Epithelial cell of proximal tubule (primary cell): Measurements from ENCODE around the gene LAT. TPM values are rescaled to one million over a fixed set of nuclear protein-coding genes. Genes with fewer than 3 reads are reported as not detected.
"Not testable (repeated sequence)": the region's sequence is repeated elsewhere in the genome, so short reads cannot be mapped to it uniquely, and the experiment has no call there.

ENCODE experiments used
- DNase-seq: peaks from one replicate; pipeline ENCODE4 v3.0.0-alpha.2; 2011; ENCODE audit warnings: low read depth
- H3K4me3 ChIP-seq: 2 replicates; pipeline ENCODE4 v1.5.1; 2011; ENCODE audit warnings: low read depth, mild to moderate bottlenecking, low read length
- total RNA-seq: library from RNA; depleted of rRNA; stranded (reverse); fragments of >200 nt; gene quantifications from 2 replicates; pipeline ENCODE4 v1.2.3, GENCODE V29; 2015
- TF ChIP-seq, protein P1 (sequence below): conservative IDR thresholded peaks from 2 replicates; pipeline ENCODE4 v1.5.1; 2012; ENCODE audit warnings: low read depth, mild to moderate bottlenecking, low read length

The LAT gene
- total RNA-seq, 1 donor from 2014 or later = 2.1 TPM

DNA sequence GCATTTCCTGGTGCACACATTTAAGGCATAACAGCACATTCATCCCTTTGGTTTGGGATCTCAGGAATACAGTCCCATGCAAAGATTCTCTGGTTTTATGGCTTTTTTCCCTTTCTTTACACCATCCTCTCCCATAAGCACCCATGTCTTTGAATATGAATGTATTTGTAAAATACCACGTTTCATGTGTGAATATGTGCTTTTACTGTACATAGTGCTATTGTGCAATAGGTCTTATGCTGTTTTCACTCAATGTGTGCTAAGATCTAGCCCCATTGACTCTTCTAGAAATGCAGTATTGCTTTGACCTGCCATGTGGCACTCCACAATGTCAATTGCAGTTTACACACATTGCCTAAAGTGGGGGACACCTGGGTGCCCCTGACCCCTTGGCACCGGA is 20.4 kb upstream of the LAT start:
- no peak for DNase-seq
- no peak overlapping the region for H3K4me3 ChIP-seq
- TF ChIP-seq, protein P1, sequence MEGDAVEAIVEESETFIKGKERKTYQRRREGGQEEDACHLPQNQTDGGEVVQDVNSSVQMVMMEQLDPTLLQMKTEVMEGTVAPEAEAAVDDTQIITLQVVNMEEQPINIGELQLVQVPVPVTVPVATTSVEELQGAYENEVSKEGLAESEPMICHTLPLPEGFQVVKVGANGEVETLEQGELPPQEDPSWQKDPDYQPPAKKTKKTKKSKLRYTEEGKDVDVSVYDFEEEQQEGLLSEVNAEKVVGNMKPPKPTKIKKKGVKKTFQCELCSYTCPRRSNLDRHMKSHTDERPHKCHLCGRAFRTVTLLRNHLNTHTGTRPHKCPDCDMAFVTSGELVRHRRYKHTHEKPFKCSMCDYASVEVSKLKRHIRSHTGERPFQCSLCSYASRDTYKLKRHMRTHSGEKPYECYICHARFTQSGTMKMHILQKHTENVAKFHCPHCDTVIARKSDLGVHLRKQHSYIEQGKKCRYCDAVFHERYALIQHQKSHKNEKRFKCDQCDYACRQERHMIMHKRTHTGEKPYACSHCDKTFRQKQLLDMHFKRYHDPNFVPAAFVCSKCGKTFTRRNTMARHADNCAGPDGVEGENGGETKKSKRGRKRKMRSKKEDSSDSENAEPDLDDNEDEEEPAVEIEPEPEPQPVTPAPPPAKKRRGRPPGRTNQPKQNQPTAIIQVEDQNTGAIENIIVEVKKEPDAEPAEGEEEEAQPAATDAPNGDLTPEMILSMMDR = no peak

DNA sequence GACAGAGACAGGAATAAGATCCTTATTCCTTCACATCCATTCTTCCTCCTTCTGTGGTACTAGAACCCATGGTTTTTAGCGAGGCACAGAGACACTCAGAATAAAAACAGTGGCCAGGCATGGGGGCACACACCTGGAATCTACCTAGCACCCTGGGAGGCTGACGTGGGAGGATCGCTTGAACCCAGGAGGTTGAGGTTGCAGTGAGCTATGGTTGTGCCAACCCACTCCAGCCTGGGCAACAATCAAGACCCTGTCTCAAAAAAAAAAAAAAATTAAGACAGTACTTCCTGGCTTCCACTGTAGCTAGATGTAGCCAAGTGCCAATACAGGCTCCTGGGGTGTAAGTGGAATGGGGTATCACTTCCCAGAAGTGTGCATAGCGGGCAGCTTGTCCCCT is 17.7 kb upstream of the LAT start:
- TF ChIP-seq, protein P1 = no peak
- H3K4me3 ChIP-seq = no peak overlapping the region
- DNase-seq = no peak

DNA sequence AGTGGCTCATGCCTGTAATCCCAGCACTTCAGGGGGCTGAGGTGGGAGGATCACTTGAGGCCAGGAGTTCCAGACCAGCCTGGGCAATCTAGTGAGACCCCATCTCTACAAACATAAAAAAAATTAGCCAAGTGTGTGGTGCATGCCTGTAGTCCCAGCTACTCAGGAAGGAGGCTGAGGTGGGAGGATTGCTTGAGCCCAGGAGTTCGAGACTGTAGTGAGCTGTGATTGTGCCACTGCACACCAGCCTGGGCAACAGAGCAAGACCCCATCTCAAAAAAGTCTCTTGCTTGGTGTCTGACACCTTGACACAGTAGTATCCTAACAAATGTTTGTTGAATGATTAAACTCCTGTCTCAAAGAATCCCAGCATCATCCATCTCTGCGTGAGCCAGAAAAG is 15.2 kb upstream of the LAT start:
- not testable (repeated sequence) for H3K4me3 ChIP-seq, DNase-seq

DNA sequence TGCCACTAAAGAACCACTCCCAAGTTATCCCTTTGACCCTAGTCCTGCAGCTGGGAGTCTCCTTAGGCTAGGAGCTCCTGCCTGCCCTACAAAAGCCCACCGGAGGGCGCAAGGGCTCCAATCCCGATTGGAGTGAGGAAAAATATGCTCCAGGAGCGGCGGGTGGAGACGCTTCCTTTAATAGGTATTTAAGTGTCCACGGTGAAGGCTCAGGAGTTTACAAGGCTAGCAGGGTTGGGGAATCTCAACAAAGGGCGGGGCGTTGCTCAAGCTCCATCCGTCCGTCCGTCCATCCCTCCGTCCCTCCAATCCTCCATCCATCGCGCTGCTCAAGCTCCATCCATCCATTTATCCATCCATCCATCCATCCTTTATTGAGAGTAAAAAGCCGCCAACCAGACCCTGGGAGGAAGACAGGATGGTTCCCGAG is 10.8 kb upstream of the LAT start:
- DNase-seq = peak; percentile 20

DNA sequence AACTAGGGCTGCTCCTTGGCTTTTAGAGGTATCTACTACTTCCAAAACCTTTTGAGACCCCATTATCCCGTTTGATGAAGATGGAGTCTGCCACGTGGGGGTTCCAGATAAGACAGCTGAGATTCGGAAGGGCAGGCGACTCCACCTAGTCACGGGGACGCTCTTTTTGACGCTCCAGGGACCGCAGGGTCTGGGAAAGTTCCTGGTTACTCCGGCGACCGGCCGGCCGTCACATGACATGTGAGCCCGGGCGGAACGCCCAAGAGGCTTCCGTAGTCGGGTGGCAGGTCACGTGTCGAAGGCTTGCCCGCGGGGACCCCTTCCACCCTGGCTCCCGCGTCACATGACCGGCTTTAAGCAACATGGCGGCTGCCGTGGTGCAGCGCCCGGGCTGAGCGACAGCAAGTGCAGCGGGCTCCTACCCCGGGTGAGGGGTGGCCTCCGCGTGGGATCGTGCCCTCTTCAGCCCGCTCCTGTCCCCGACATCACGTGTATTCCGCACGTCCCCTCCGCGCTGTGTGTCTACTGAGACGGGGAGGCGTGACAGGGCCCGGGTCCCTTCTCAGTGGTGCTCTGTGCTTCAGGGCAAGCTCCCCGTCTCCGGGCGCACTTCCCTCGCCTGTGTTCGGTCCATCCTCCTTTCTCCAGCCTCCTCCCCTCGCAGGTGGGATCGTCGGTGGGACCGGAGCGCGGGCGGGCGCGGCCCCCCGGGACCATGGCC is 10.3 kb upstream of the LAT start, which contains the start of gene SPNS1:
Gene SPNS1, plus strand, starts transcription at position 342 of the 721 bp plus-strand sequence. Its CDS starts 374 bp downstream, at position 716.
- H3K4me3 ChIP-seq = peak within 1 kb of the TSS; percentile 98
- DNase-seq = peak; percentile 67
- TF ChIP-seq, protein P1 = no peak

More for the DNA sequence above, 10.8 kb upstream of the LAT start:
- TF ChIP-seq, protein P1 = peak; percentile 81
- H3K4me3 ChIP-seq = peak overlapping the region; percentile 98

DNA sequence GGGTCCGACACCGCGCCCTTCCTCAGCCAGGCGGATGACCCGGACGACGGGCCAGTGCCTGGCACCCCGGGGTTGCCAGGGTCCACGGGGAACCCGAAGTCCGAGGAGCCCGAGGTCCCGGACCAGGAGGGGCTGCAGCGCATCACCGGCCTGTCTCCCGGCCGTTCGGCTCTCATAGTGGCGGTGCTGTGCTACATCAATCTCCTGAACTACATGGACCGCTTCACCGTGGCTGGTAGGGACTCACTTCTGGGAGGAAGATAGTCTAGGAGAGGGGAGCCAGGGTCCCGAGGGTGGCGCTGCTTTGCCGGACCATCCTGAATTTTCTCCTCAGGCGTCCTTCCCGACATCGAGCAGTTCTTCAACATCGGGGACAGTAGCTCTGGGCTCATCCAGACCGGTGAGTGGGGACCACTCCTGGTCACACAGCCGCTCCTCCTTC is 9.7 kb upstream of the LAT start:
- TF ChIP-seq, protein P1 = no peak
- no peak for DNase-seq
- H3K4me3 ChIP-seq = peak overlapping the region; percentile 98

DNA sequence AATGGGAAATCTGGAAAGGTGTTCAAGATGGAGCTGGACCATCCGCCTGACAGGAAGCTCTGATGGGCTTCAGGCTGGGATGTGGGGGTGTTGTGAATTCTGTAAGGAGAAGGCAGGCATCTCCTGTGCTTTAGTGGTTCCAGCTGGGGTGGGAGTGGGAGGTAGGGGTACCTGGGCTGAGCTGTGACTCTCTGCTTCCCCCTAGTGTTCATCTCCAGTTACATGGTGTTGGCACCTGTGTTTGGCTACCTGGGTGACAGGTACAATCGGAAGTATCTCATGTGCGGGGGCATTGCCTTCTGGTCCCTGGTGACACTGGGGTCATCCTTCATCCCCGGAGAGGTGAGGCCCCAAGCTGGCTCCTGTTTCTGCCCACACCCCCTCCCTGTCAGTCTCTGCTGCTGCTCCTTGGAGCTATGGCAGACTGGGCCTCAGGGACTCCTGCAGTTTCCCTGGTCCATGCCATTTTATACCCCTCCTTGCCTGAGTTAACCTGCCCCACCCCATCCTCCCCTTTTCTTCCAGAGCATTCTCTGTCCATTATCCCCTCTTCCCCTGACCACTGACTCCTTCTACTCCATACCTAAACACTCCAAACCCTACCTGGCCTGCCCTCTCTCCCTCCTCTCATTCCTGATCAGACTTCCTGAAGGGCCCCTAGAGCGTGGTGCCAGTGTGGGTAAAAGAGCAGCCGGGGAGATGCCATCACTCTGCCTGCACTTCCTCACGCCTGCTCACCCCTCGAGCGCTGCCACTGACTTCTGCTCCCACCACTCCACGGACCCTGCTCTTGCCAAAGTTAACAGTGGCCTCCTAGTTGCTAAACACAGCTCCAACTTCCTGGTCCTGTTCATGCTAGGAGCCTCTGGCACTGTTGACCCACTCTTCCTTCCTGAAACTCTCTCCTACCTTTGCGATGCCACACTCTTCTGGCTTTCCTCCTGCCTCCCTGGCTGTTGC is 6.9 kb upstream of the LAT start:
- H3K4me3 ChIP-seq = no peak overlapping the region
- TF ChIP-seq, protein P1 = peak; percentile 65
- no peak for DNase-seq

DNA sequence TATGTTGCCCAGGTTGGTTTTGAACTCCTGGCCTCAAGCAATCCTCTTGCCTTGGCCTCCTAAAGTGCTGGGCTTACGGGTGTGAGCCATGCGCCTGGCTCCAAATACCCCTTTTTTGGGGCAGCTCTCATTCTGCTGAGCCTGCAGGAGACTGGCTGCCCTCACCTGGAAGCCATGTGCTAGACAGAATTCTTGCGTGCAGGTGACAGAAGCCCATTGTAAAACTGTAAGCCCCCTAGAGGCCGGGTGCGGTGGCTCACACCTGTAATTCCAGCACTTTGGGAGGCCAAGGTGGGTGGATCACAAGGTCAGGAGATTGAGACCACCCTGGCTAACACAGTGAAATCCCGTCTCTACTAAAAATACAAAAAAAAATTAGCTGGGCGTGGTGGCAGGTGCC is 4.5 kb upstream of the LAT start:
- not testable (repeated sequence) for DNase-seq, H3K4me3 ChIP-seq
